Esophagus (tissue), 2 donors: ENCODE data around the gene SZRD1. TPM values are rescaled to one million over a fixed set of nuclear protein-coding genes. Genes with fewer than 3 reads are reported as not detected.

Experiments
- H3K27ac ChIP-seq, 2 donors: one replicate each; pipeline ENCODE4 v1.5.1; 2013; ENCODE audit warnings: low read depth in 2 of 2, mild to moderate bottlenecking in 2 of 2, inconsistent platforms in 1 of 2, low read length in 1 of 2, moderate library complexity in 1 of 2
- H3K27me3 ChIP-seq, 2 donors: one replicate each; pipeline ENCODE4 v1.6.1; 2013; ENCODE audit warnings: low read length in 2 of 2, control low read depth in 1 of 2, mild to moderate bottlenecking in 1 of 2; ENCODE audit not compliant: insufficient read depth in 2 of 2, control insufficient read depth in 1 of 2
- H3K36me3 ChIP-seq, 2 donors: one replicate each; pipeline ENCODE4 v1.6.1; 2013; ENCODE audit warnings: low read length in 1 of 2; ENCODE audit not compliant: control insufficient read depth in 2 of 2, insufficient read depth in 2 of 2
- H3K4me1 ChIP-seq, 2 donors: one replicate each; pipeline ENCODE4 v1.6.1; 2013; ENCODE audit warnings: low read length in 1 of 2; ENCODE audit not compliant: control insufficient read depth in 2 of 2, insufficient read depth in 2 of 2
- H3K4me3 ChIP-seq, 2 donors: one replicate each; pipeline ENCODE4 v1.5.1; 2013; ENCODE audit warnings: low read length in 2 of 2, mild to moderate bottlenecking in 2 of 2, low read depth in 1 of 2, moderate library complexity in 1 of 2
- H3K9me3 ChIP-seq, 2 donors: one replicate each; pipeline ENCODE4 v1.6.1; 2013; ENCODE audit warnings: mild to moderate bottlenecking in 2 of 2, low read depth in 1 of 2, low read length in 1 of 2, moderate library complexity in 1 of 2; ENCODE audit not compliant: control insufficient read depth in 2 of 2, insufficient read depth in 1 of 2
- WGBS, 2 donors: extraction: QIAGEN DNeasy Blood & Tissue Kit; methylation state at CpG; one replicate each; pipeline ENCODE4 v1.1.7; 2013; 5-methylcytosine and 5-hydroxymethylcytosine counted together
- polyA plus RNA-seq, 2 donors: library from polyadenylated mRNA; stranded (reverse); fragments of 200-250 nt; gene quantifications; one replicate each; pipeline ENCODE4 v1.2.3, GENCODE V29; 2013
- donor health status: healthy with polysubstance abuse.
- donor health status: Bipolar disorder and iron deficiency.

Gene SZRD1
- polyA plus RNA-seq, 2 donors: 48.5 to 69.6 TPM

DNA sequence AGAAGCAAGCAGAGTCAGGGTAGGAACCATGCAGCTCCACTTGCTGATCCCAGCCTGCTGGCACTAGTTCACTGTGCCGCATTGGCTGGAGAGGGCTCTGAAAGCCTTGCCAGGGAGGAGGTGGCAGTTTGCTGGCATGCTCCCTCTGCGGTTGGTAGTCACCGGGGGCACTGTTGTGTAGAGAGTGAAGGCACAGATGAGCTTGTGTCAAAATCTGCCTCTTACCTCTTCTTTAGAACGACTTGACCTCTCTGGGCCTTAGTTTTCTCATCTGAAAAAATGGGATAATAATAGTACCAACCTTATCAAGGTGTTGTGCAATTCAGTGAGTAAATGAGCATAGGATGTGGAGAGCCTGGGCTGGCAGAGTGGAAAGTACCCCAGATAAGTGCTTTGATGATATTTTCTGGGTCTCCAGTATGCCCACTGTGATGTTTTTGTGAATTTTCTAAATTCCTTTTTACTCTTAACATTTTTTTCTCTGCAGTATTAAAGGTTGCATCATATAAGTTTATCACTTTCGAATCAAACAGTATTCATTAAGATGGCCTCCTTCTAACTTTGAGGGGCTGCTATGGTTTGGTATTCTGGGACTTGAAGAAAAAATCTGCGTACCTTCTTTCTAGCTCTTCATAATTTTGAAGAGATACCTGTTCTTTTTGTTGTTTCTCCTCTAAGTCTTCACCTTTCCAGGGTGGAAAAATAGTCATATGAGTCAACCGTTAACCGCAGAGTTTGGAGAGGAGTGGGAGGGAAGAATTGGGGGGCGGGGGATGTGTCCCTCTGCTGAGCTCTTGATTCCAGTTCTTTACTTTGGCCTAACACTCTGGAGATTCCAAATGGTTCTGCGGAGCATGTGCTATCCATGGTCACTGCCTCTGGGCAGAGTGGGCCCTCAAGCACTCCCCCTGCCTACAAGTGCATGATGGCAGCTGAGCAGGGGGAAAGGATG is 26.8 kb downstream of the SZRD1 start:
- no peak overlapping the region for H3K27ac ChIP-seq
- H3K4me3 ChIP-seq: no peak overlapping the region
- no peaks in the 10 kb centered on the region for H3K9me3 ChIP-seq
- no peaks in the 10 kb centered on the region for H3K27me3 ChIP-seq
- peaks cover 6 to 16% of the 10 kb centered on the region in 2 donors for H3K4me1 ChIP-seq
- peaks cover 19 to 26% of the 10 kb centered on the region in 2 donors for H3K36me3 ChIP-seq
- 77 to 79% methylated on average over 10 of the region's 10 CpGs for WGBS, 2 donors

DNA sequence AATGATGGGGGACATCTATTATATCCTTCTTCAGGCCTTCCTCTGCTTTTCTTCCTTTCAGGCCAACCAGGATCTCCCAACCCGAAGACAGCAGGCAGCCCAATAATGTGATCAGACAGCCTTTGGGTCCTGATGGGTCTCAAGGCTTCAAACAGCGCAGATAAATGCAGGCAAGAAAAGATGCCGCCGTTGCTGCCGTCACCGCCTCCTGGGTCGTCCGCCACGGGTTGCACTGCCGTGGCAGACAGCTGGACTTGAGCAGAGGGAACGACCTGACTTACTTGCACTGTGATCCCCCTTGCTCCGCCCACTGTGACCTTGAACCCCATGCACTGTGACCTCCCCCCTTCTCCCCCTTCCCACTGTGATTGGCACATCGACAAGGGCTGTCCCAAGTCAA is 27.9 kb downstream of the SZRD1 start:
- Histone ChIP-seq H3K27me3 (no peaks in the 10 kb centered on the region), H3K36me3 (peaks cover 23 to 26% of the 10 kb centered on the region in 2 donors), H3K9me3 (no peaks in the 10 kb centered on the region), H3K4me1 (peaks cover 6 to 16% of the 10 kb centered on the region in 2 donors), H3K4me3 (no peak overlapping the region), H3K27ac (no peak overlapping the region)
- 89 to 92% methylated on average over 13 of the region's 13 CpGs for WGBS, 2 donors

DNA sequence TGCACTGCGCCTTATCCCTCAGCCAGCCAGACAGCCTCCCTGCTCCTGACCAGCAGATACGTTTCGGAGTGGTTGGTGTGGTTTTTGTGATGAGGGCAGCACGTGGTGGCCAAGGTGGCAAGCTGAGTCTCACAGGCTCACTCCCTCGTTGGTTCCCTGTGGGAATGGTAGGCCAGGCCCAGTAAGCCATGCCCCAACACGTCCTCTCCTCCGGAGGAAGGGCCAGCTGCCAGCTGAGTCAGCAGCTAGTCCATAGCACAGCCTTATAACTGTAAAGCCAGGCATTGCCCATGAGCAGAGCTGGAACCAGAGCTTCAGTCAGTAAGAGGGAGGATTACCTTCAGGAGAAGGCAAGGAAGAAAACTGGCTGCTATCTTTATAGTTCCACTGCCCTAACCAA is 29.5 kb downstream of the SZRD1 start:
- Histone ChIP-seq H3K4me3 (no peak overlapping the region), H3K4me1 (peaks cover 0 to 9% of the 10 kb centered on the region in 2 donors), H3K36me3 (peaks cover 20 to 26% of the 10 kb centered on the region in 2 donors), H3K27me3 (no peaks in the 10 kb centered on the region), H3K27ac (peak overlapping the region; percentile 60 to 65), H3K9me3 (no peaks in the 10 kb centered on the region)
- WGBS, 2 donors: 38 to 63% methylated on average over 7 of the region's 7 CpGs

DNA sequence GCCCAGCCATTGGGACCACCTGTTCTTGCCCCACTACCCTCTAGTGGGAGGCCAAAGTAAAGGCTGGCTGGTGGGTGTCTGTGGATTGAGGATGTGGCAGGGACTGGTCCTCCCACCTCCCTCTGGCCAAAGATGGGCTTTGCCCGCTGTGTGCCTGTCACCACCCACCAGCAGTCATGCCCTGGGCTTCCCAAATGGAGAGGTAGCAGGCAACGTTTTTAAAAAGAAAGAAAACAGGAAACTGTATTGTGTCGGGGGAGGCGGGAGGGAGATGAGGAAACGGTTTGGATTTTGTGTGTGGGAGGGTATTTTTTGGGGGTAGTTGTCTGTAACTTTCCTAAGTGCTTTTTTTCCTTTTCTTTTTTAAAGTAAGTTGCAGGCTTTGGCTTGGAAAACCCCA is 30.1 kb downstream of the SZRD1 start:
- peaks cover 0 to 9% of the 10 kb centered on the region in 2 donors for H3K4me1 ChIP-seq
- no peaks in the 10 kb centered on the region for H3K9me3 ChIP-seq
- H3K36me3 ChIP-seq: peaks cover 20 to 26% of the 10 kb centered on the region in 2 donors
- H3K27ac ChIP-seq: peak overlapping the region in 1 of 2 donors; percentile 26
- H3K27me3 ChIP-seq: no peaks in the 10 kb centered on the region
- no peak overlapping the region for H3K4me3 ChIP-seq
- 55 to 59% methylated on average over 5 of the region's 5 CpGs for WGBS, 2 donors

DNA sequence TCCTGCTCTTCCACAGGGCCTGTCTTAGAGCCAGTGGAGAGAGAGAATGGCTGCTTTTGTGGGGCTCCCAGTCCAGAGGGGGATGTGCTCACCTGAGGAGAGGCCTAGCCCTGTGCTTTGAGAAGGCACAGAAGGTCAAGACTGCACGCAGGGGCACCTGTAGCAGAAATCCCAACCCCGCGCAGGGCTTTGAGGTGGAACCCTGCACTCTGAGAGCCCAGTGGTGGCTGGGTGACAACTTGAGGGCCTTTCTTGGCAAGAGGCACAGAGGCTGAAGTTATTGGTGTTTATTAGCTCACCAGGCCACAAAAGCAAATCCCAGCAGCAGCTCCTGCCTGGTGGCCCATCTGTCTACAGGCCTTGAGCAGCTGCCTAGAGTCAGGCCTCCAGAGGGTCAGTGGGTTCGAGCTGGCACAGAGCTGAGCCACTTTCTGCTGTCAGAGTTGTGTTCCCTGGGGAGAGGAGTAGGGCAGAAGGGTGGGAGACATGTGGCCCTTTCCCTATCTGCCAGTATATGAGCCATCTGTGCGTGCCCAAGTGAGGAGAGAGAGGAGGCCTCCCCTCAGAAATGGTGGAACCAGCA is 31.4 kb downstream of the SZRD1 start:
- H3K9me3 ChIP-seq: no peaks in the 10 kb centered on the region
- H3K27me3 ChIP-seq: no peaks in the 10 kb centered on the region
- peaks cover 16 to 23% of the 10 kb centered on the region in 2 donors for H3K36me3 ChIP-seq
- H3K4me3 ChIP-seq: no peak overlapping the region
- peaks cover 0 to 9% of the 10 kb centered on the region in 2 donors for H3K4me1 ChIP-seq
- no peak overlapping the region for H3K27ac ChIP-seq
- WGBS, 2 donors: 93 to 94% methylated on average over 5 of the region's 5 CpGs

DNA sequence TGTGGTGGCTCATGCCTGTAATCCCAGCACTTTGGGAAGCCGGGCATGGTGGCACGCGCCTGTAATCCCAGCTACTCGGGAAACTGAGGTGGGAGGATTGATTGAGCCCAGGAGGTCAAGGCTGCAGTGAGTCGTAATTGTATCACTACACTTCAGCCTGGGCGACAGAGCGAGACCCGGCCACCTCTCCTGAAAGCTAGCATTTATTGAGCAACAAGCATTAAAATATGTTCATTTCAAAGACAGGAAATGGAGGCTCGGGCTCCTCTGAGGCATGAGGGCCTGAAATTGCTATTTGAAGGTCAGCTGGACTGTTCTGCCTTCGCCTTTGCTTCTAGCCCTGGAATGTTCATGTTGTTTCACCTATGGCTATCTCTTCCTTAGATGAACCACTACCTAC is 35.7 kb downstream of the SZRD1 start:
- peaks cover 4 to 5% of the 10 kb centered on the region in 2 donors for H3K36me3 ChIP-seq
- no peaks in the 10 kb centered on the region for H3K27me3 ChIP-seq
- peaks cover 0 to 4% of the 10 kb centered on the region in 2 donors for H3K4me1 ChIP-seq
- H3K9me3 ChIP-seq: no peaks in the 10 kb centered on the region
- H3K27ac ChIP-seq: no peak overlapping the region
- 82% methylated on average over 10 of the region's 10 CpGs for whole genome bisulfite sequencing, 2 donors
- no peak overlapping the region for H3K4me3 ChIP-seq

DNA sequence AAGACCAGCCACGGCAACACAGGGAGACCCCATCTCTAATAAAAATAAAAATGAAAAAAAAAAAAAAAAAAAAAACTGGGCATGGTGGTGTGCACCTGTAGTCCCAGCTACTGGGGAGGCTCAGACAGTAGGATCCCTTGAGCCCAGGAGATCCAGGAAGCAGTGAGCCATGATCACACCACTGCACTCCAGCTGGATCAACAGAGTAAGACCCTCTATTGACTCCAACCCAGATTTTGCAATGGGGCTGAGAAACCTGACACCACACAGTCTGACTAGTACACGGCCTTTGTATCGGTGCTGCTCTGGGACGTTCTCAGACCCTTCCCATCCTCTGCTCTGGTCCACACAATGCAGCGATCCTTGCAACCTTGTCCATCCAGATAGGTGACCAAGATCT is 38.4 kb downstream of the SZRD1 start:
- H3K36me3 ChIP-seq: no peaks in the 10 kb centered on the region
- H3K4me1 ChIP-seq: peaks cover 0 to 4% of the 10 kb centered on the region in 2 donors
- H3K27me3 ChIP-seq: no peaks in the 10 kb centered on the region
- H3K9me3 ChIP-seq: no peaks in the 10 kb centered on the region
- no peak overlapping the region for H3K27ac ChIP-seq
- 71 to 80% methylated on average over 5 of the region's 5 CpGs for WGBS, 2 donors
- no peak overlapping the region for H3K4me3 ChIP-seq

DNA sequence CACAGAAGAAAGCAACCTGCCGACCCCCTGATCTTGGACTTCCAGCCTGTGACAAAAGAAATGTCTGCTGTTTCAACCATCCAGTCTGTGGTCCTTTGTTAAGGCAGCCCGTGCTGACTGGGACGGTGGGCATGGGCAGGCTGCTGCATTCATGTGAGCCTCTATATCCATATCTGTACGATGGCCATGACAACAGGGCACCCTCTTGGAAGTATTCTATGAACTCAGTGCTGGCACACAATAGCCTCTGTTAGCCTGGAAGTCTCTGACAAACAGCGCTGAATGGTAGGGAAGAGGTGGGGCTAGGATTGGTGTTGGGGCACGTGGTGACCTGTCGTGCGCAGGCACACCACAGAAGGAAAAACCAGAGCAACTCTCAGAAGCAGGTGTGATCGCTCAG is 39.8 kb downstream of the SZRD1 start:
- no peaks in the 10 kb centered on the region for H3K9me3 ChIP-seq
- WGBS, 2 donors: 58 to 69% methylated on average over 9 of the region's 9 CpGs
- no peaks in the 10 kb centered on the region for H3K27me3 ChIP-seq

DNA sequence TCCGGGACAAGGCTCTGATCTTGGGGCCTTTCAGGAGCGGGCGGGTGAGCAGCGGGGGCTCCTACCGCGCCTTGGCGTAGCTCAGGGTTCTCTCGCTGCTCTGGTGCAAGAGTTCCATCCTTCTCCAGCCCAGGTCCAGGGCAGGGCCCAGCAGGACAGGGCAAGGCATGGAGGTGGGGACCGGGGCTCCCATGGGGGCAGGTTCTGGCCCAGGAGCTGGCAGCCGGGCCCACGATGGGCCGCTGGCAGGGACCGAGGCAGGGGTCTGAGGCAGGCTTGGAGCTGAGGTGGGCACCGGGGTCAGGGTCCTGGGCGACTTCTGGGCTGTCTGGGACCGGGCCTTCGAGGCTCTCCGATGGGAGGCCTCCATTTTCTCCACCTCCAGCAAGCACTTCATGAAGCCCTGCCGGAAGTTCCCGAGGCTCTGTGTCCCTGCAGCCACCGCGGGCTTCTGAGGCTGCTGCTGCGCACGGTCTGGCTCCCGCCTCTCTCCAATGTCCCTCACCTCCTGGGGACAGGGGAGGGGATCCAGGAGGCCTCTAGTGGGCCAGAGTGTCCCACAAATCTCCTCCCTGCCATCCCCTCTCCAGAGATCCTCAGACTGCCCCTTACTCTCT is 42.6 kb downstream of the SZRD1 start:
- Histone ChIP-seq H3K4me3 (no peak overlapping the region), H3K9me3 (no peaks in the 10 kb centered on the region), H3K4me1 (peaks cover 0 to 4% of the 10 kb centered on the region in 2 donors), H3K36me3 (no peaks in the 10 kb centered on the region), H3K27ac (no peak overlapping the region), H3K27me3 (no peaks in the 10 kb centered on the region)
- WGBS, 2 donors: 84 to 88% methylated on average over 21 to 25 of the region's 25 CpGs

More for the DNA sequence above, 39.8 kb downstream of the SZRD1 start:
- Histone ChIP-seq H3K4me1 (peaks cover 0 to 4% of the 10 kb centered on the region in 2 donors), H3K4me3 (no peak overlapping the region), H3K27ac (no peak overlapping the region), H3K36me3 (no peaks in the 10 kb centered on the region)
